Erythroblast (primary cell): ENCODE results near the gene PPCDC.

Experiments
- GATA1 ChIP-seq: IDR thresholded peaks from 2 replicates; pipeline ENCODE4 v1.6.1; 2011; ENCODE audit warnings: low read depth, mild to moderate bottlenecking, control low read depth, low read length, moderate library complexity
- POLR2A ChIP-seq: IDR thresholded peaks from 2 replicates; pipeline ENCODE4 v1.6.1; 2011; ENCODE audit warnings: mild to moderate bottlenecking, low read length

GRCh38 chr15:75025548-75026260 lies 2.3 kb downstream of the PPCDC start:
- TF ChIP-seq POLR2A: no peak
- TF ChIP-seq GATA1: no peak
